ENCODE results near the gene LRRC4C.

GRCh38 chr11:40183073-40184064 lies 1276.1 kb downstream of the LRRC4C start:
- TF ChIP-seq CTCF (IDR thresholded peaks at IDR 0.05) (no peak), ZFX (IDR thresholded peaks at IDR 0.05; ENCODE audit: borderline replicate concordance) (no peak)

All from 22Rv1 (cell line).